Measurements from ENCODE around the gene SOX4.
"Not testable (repeated sequence)": the region's sequence is repeated elsewhere in the genome, so short reads cannot be mapped to it uniquely, and the experiment has no call there.

The SOX4 gene

GRCh38 chr6:21593412-21593926 lies at the start of gene SOX4:
Gene SOX4, plus strand, starts transcription at chr6:21593751. Its CDS starts 784 bp downstream, at chr6:21594535.
- in situ Hi-C loops (cut with HindIII; ENCODE audit: low sequenced_read_pairs), result loop anchor here (5.0 to 10.0 kb wide), 2 partner anchors 159 to 241 kb away; no protein-coding TSS in a partner anchor

DNA sequence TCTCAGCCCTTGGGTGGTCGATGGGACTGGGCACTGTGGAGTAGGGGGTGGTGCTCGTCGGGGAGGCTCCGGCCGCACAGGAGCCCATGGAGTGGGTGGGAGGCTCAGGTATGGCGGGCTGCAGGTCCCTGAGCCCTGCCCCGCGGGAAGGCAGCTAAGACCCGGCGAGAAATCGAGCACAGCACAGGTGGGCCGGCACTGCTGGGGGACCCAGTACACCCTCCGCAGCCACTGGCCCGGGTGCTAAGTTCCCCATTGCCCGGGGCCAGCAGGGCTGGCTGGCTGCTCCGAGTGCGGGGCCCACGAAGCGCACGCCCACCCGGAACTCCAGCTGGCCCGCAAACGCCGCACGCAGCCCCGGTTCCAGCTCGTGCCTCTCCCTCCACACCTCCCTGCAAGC lies 41.3 kb upstream of the SOX4 start:
- in situ Hi-C loops (cut with HindIII; ENCODE audit: low sequenced_read_pairs), result not testable (repeated sequence)

DNA sequence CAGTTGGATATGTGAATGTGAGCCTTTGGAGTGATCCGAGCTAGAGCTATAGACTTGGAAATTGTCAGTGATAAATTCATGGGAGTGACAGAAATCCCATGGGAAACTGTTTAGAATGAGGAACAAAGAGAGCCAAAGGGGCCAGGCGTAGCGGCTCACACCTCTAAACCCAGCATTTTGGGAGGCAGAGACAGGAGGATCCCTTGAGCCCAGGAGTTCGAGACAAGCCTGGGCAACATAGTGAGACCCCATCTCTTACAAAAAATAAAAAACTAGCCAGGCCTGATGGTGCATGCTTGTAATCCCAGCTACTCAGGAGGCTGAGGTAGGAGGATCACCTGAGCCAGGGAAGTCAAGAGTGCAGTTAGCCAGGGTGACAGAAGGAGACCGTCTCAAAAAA lies 39.3 kb upstream of the SOX4 start:
- in situ Hi-C loops (cut with HindIII; ENCODE audit: low sequenced_read_pairs), result no loop called here

DNA sequence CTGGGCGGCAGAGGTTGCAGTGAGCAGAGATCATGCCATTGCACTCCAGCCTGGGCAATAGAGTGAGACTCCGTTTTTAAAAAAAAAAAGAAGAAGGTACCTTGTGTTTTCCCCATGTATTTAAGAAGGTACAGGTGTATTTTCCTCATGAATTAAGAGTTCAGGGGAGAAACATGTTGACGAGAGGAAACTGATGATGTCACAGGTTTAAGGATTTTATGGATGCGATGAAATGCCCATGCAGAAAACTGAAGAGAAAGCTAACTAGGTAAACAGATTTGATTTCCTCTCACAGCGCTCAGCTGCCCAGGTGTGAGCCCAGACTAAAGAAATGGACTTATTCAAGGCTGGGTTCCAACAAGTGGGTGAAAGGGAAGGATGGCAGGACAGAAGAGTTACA lies 38.4 kb upstream of the SOX4 start:
- in situ Hi-C loops (cut with HindIII; ENCODE audit: low sequenced_read_pairs), result no loop called here

DNA sequence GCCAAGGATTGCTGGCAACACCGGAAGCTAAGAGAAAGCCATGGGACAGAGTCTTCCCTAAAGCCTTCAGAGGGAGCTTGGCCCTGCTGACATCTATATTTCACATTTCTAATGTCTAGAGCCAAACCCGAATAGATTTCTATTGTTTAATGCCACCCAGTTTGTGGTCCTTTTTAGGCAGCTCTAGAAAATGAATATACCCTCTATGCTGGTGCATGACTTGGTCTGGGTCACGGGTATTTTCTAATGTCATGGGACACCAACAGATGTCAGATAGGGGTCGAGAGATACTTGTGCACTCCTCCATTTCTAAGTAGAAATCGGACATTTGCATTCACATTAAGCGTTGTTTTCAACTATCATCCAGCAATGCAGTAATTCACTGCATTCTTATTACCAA lies 37.0 kb upstream of the SOX4 start:
- in situ Hi-C loops (cut with HindIII; ENCODE audit: low sequenced_read_pairs), result no loop called here

GRCh38 chr6:21556968-21557721 lies 36.4 kb upstream of the SOX4 start:
- in situ Hi-C loops (cut with HindIII; ENCODE audit: low sequenced_read_pairs), result no loop called here

GRCh38 chr6:21559238-21559637 lies 34.3 kb upstream of the SOX4 start:
- in situ Hi-C loops (cut with HindIII; ENCODE audit: low sequenced_read_pairs), result no loop called here

DNA sequence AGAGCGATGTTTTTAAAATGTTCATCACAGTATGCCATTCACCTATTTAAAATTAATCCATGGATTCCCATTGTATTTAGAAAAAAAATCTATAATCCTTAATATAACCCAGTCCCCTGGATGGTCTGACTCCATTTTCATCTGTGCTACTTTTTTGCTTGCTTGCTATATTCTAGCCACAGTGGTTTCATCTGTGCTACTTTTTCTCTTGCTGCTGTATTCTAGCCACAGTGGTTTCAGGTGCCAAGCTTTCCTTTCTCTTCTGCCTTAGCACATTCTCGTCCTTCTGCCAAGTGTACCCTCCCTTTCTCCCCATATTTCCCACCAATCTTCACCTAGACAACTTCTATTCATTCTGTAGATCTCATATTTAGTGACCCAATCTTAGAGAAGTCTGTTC lies 33.3 kb upstream of the SOX4 start:
- in situ Hi-C loops (cut with HindIII; ENCODE audit: low sequenced_read_pairs), result no loop called here

GRCh38 chr6:21565431-21565830 lies 28.1 kb upstream of the SOX4 start:
- in situ Hi-C loops (cut with HindIII; ENCODE audit: low sequenced_read_pairs), result no loop called here

GRCh38 chr6:21578523-21578922 lies 15.0 kb upstream of the SOX4 start:
- in situ Hi-C loops (cut with HindIII; ENCODE audit: low sequenced_read_pairs), result no loop called here

DNA sequence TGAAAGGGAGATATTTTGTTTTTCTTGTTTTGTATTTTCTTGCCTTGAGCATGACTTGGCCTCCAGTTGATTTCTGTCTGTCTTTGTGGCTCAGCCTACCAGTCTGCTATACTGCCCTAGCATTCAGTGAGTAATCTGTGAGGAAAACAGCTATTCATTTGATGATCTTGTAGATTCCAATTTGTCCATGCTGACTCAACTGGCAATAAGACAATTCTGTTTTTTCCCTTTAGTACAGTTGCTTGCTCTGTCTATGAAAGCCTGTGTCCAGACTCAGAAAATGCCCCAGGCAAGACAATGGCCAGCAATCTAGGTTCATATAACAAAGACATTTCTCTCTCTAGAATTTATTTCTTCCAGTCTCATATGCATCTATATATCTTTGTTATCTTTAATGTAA lies 10.9 kb upstream of the SOX4 start:
- in situ Hi-C loops (cut with HindIII; ENCODE audit: low sequenced_read_pairs), result no loop called here

DNA sequence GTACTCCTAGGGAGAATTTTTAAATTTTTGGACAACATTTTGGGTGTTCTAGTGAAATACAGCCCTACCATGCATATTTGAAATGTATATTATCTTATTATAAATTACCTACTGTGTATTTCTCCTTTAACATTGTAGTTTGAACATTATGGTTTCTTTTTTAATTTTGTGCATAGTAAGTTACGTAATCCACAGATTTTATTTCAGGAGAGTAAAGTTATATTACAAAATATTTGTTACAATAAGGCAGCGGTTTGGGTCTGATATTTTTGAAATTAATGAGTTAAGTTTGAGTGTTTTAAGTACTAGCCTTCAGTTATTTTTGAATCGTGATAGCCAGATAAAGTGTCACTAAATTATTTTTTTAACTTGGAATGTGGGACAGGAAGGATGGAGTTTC lies 7.3 kb upstream of the SOX4 start:
- in situ Hi-C loops (cut with HindIII; ENCODE audit: low sequenced_read_pairs), result no loop called here

DNA sequence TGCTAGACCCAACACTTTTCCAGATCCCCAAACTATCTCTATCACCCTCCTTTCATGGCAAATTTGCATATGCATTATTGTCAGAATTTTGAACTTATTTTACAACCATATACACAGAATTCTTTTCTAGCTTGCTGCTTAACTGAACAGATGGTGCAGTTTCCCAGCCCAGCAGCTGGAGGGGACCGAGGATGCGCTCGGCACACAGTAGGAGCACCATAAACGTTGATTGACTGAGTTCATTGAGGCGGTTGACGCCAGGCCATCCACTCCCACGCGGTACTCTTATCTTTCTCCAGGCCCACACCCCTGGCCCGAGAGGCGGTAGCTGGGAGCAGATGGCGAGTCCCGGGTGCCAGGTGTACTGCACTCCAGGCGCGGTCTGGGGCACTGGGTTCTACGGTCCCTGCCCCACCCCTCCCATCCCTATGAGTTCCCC lies 6.8 kb upstream of the SOX4 start:
- in situ Hi-C loops (cut with HindIII; ENCODE audit: low sequenced_read_pairs), result no loop called here

DNA sequence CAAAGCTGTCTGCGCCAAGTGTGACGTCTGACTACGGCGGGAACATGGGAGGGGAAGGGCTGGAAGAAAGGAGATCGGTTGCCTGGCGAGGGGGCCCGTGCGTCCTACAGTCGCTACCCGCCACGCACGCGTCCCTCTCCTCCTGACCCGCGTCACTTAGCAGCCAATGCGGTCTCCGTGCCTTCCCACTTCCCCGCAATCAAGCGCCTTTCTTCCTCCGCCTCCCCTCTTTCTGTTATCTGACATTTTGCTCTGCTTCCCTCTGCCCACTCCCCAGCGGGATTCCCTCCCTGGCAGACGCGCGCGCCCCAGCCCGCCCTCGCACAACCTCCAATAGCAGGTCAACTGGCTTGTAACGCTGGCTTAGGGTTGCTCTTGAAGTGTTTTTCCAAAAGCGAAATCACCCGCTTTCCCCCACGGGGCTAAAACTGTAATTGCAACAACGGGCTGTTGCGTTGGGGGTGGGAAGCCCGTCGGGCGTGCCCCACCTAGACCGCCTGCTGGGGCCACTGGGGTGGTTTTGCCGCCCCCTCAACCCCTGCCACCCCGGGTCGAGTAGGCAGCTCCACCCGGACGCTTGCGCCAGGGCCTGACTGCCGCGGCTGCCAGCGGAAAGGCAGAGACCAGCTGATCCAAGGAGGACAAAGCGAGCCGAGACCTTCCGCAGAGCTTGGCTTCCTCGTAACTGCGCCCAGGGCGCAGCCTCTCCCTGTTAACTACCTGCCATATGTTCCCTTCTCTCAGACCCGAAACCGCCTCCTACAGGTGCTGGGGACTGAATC lies 6.2 kb upstream of the SOX4 start:
- in situ Hi-C loops (cut with HindIII; ENCODE audit: low sequenced_read_pairs), result no loop called here

GRCh38 chr6:21587961-21588480 lies 5.5 kb upstream of the SOX4 start:
- in situ Hi-C loops (cut with HindIII; ENCODE audit: low sequenced_read_pairs), result no loop called here

DNA sequence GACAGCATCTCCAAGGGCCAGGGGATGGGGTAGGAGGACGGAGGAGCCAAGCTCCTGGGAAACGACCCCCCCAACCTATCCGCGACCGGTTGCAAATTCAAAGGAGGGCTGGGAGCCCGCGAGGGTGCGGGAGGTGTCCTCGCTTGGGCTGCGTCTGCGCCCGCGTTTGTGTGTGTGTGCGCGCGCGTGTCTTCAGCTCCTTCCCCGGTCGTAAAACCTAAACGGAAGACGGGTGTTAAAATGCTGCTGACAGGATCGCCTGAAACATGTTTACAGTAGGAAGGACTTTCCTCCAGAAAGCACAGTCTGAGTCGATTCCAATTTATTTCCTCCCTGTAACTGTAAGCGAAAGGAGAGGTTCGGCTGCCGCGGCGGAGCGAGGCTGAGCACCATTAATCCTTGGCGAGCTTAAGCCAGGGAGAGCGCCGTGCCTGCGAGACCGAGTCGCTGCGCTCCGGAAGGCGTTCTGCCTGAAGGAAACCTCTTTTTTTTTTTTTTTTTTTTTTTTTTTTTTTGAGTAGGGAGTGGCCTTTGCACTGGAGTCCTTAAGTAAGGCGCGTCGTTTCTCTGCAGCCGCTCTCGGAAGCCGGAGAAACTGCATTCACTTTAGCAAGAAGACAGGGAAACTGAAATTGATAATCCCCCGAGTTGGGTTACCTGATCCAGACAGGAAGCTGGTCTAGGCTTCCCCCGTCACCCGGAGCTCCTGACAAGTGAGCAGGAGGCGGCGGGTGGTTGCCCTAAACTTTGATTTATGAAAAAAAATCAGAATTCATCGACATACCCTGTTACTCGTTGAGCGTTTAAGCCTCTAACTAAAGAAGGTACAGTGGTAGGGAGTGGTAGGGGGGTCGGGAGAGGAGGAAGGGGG lies 4.8 kb upstream of the SOX4 start:
- in situ Hi-C loops (cut with HindIII; ENCODE audit: low sequenced_read_pairs), result no loop called here

DNA sequence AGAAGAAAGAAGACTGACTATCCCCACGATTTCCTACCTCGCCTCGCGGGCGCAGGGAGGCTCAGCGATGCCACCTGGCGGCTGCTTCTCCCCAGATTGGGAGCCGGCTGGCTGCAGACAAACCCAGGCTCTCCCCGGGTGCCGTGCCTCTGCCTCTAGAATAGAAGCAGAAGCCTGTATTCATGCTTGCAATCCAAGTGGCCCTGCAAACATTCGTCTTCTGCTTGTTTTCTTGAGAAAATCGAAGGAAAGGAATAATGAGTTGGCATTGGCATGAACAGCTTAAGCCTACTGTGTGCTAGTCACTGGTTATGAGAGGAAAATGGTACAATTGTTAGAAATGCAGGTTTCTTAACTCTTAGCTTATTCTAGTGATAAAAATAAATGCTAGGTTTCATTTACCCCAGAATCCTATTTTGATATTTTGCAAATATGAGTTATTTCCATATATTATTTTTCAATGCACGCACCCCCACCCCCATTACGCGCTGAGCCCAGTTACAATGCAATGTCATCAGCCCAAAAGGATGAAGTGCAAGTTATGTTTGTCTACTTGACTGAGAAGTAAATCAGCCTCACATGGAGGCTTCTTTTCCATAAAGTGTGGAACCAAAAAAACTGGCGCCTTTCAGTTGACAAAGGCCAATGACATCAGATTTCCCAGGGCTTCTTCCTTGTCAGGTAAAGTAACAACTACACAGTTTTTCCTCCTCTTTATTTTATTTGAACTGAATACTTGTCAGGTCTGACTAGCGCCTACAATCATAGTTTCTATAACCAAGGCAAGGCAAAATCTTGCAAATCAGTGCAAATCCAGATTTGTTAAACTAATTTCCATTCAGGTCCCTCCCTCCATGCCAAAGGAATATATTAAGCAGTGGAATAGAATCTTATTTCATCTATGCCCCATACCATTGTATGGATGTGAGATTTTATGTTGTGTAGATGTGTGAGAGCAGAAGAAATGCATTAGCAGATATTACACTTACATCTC lies 3.9 kb upstream of the SOX4 start:
- in situ Hi-C loops (cut with HindIII; ENCODE audit: low sequenced_read_pairs), result loop anchor here (5.0 to 10.0 kb wide), 2 partner anchors 163 to 245 kb away; no protein-coding TSS in a partner anchor

GRCh38 chr6:21590346-21590745 lies 3.2 kb upstream of the SOX4 start:
- in situ Hi-C loops (cut with HindIII; ENCODE audit: low sequenced_read_pairs), result loop anchor here (5.0 to 10.0 kb wide), 2 partner anchors 162 to 244 kb away; no protein-coding TSS in a partner anchor

DNA sequence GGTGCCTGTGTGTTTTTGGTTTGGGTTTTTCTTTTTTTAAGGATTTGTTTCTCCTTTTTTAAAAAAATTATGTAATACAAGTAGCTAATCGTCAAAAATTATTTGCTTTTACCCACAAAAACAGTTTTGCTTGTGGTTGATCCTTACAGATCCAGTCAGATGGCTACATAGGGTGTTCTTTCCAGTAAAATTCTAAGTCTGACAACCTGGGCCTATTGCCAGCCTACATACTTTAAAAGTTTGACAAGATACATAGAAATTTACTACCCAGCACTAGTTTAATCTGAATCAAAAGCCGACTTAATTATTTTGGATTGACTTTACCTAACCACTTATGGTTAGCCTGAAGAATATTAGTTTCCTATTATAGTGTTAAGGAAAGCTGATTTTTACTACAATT lies 2.1 kb upstream of the SOX4 start:
- in situ Hi-C loops (cut with HindIII; ENCODE audit: low sequenced_read_pairs), result loop anchor here (5.0 to 10.0 kb wide), 2 partner anchors 161 to 243 kb away; no protein-coding TSS in a partner anchor

Measured in endothelial cell of hepatic sinusoid (primary cell).